K562 (cell line): ENCODE data around the gene SLC29A2. TPM values are rescaled to one million over a fixed set of nuclear protein-coding genes. Genes with fewer than 3 reads are reported as not detected.

Source experiments
- ATAC-seq: fragments of 200-7000 bp; cut with Tn5 transposase; 3 replicates; pipeline ENCODE4 v1.9.1; 2020; ENCODE audit warnings: moderate library complexity
- BruUV-seq: library from RNA; stranded (reverse); fragments of 400-500 nt; replicated peaks from 2 replicates; lab custom pipeline; 2021; lab: Mats Ljungman, UMichigan
- CTCF ChIA-PET: fragments of 300-600 bp; formaldehyde crosslinking; extraction: SDS; loops from one replicate; lab custom pipeline; 2021; ENCODE audit warnings: low intra/inter-chr PET ratio; lab: Yijun Ruan, JAX
- POLR2A ChIA-PET: fragments of 300-600, 350-650 bp; sonication (Branson Sonifier 250); formaldehyde crosslinking; extraction: SDS; loops from one replicate; lab custom pipeline; 2021; ENCODE audit warnings: antibody characterized with exemption, inconsistent platforms; lab: Yijun Ruan, JAX
- DNase-seq, 4 experiments: peaks; one replicate each; pipeline versions ENCODE4 v3.0.0 to v3.0.0-alpha.2; 2011 to 2018; ENCODE audit warnings: low spot score in 3 of 4, mixed read lengths in 3 of 4; ENCODE audit errors: extremely low read depth in 1 of 4
- FAIRE-seq: peaks from 2 replicates; lab custom pipeline; 2011; peaks lifted over from hg19 to GRCh38; lab: Jason Lieb, UNC
- H2AFZ ChIP-seq: 2 replicates; pipeline ENCODE4 v1.6.0; 2011; ENCODE audit warnings: low read depth, low read length, control low read depth, inconsistent platforms
- H3K27ac ChIP-seq: fragments of 200-600 bp; 3 replicates; pipeline ENCODE4 v1.8.0; 2011; ENCODE audit warnings: low read depth, mild to moderate bottlenecking, control low read depth, inconsistent platforms, low read length, moderate library complexity, mixed read lengths; ENCODE audit errors: extremely low read depth
- H3K27me3 ChIP-seq, 2 experiments: fragments of 300-600 bp in 1 of 2; 2 replicates in 1 of 2; 3 replicates in 1 of 2; pipeline versions ENCODE4 v1.6.0 to v1.8.0; 2011; ENCODE audit warnings: inconsistent platforms in 2 of 2, low read length in 2 of 2, mild to moderate bottlenecking in 1 of 2, mixed read lengths in 1 of 2, moderate library complexity in 1 of 2; ENCODE audit not compliant: control insufficient read depth in 2 of 2, insufficient read depth in 2 of 2
- H3K36me3 ChIP-seq: fragments of 300-600 bp; 3 replicates; pipeline ENCODE4 v1.8.0; 2011; ENCODE audit warnings: mild to moderate bottlenecking, low read length, inconsistent platforms; ENCODE audit not compliant: control insufficient read depth, insufficient read depth
- H3K4me1 ChIP-seq, 2 experiments: fragments of 200-600 bp in 1 of 2; replicated peaks in 1 of 2; 2 replicates in 1 of 2; 3 replicates in 1 of 2; pipeline versions ENCODE4 v1.5.1 to v1.8.0; 2011; ENCODE audit warnings: inconsistent platforms in 2 of 2, low read length in 2 of 2, mild to moderate bottlenecking in 1 of 2, mixed read lengths in 1 of 2, moderate library complexity in 1 of 2; ENCODE audit not compliant: control insufficient read depth in 2 of 2, insufficient read depth in 2 of 2
- H3K4me2 ChIP-seq: 2 replicates; pipeline ENCODE4 v1.6.1; 2011; ENCODE audit warnings: low read length, control low read depth, inconsistent platforms, mixed read lengths; ENCODE audit not compliant: insufficient read depth
- H3K4me3 ChIP-seq: fragments of 200-600 bp; sonication (generic), shearing (Covaris generic); 2 replicates; pipeline ENCODE4 v1.5.1; 2016; ENCODE audit warnings: control low read depth, inconsistent platforms
- H3K79me2 ChIP-seq: fragments of 200-600 bp; 3 replicates; pipeline ENCODE4 v1.8.0; 2011; ENCODE audit warnings: low read length, inconsistent platforms; ENCODE audit not compliant: control insufficient read depth, insufficient read depth
- H3K9ac ChIP-seq, 2 experiments: 2 replicates each; pipeline versions ENCODE4 v1.6.0 to v1.6.1; 2011; ENCODE audit warnings: low read depth in 2 of 2, low read length in 2 of 2, control low read depth in 1 of 2, inconsistent platforms in 1 of 2, mild to moderate bottlenecking in 1 of 2, mixed read lengths in 1 of 2; ENCODE audit not compliant: insufficient read depth in 1 of 2
- H3K9me1 ChIP-seq: one replicate; pipeline ENCODE4 v1.6.0; 2011; ENCODE audit warnings: inconsistent platforms, mild to moderate bottlenecking, low read length, moderate library complexity; ENCODE audit not compliant: control insufficient read depth, insufficient read depth
- H3K9me3 ChIP-seq: replicated peaks from 2 replicates; pipeline ENCODE4 v1.5.1; 2011; ENCODE audit warnings: low read depth, low read length, inconsistent platforms; ENCODE audit not compliant: control insufficient read depth, insufficient read depth
- H4K20me1 ChIP-seq: replicated peaks from 2 replicates; pipeline ENCODE4 v1.6.1; 2011; ENCODE audit warnings: low read length, inconsistent platforms, mixed read lengths; ENCODE audit not compliant: control insufficient read depth, insufficient read depth
- CREB5 ChIP-seq: fragments of 250-450 bp; sonication (Bioruptor Pico); IDR thresholded peaks from 2 replicates; pipeline ENCODE4 v1.5.0; 2020; ENCODE audit warnings: mild to moderate bottlenecking
- CXXC5 ChIP-seq: fragments of 250-450 bp; sonication (Bioruptor Pico); IDR thresholded peaks from 2 replicates; pipeline ENCODE4 v1.8.0; 2022; ENCODE audit warnings: inconsistent platforms, mild to moderate bottlenecking, moderate library complexity
- JUN ChIP-seq, 2 experiments: sonication (generic) in 1 of 2; formaldehyde crosslinking in 1 of 2; IDR thresholded peaks; 2 replicates each; pipeline versions ENCODE4 v1.6.1 to v1.8.0; 2012 to 2022; ENCODE audit warnings: borderline replicate concordance in 2 of 2, mild to moderate bottlenecking in 2 of 2, improper control_type of control experiment in 1 of 2, low read depth in 1 of 2, low read length in 1 of 2, missing genetic modification reagents in 1 of 2
- JUNB ChIP-seq: fragments of 450-650 bp; formaldehyde crosslinking; conservative IDR thresholded peaks from 2 replicates; pipeline ENCODE4 v1.4.0; 2020; ENCODE audit warnings: mild to moderate bottlenecking
- MAFF ChIP-seq: IDR thresholded peaks from 2 replicates; pipeline ENCODE4 v1.6.1; 2012; ENCODE audit warnings: low read length, improper control_type of control experiment
- NEUROD1 ChIP-seq: fragments of 150-350 bp; IDR thresholded peaks from 2 replicates; pipeline ENCODE4 v1.6.1; 2014; ENCODE audit warnings: borderline replicate concordance, low read length, low read depth; ENCODE audit not compliant: partially characterized antibody
- NUFIP1 ChIP-seq: fragments of 450-650 bp; IDR thresholded peaks from 2 replicates; pipeline ENCODE4 v1.6.1; 2018; ENCODE audit not compliant: partially characterized antibody
- SP1 ChIP-seq: sonication (generic); formaldehyde crosslinking; IDR thresholded peaks from 2 replicates; pipeline ENCODE4 v1.8.1; 2022; ENCODE audit warnings: mild to moderate bottlenecking, missing genetic modification reagents
- TEAD4 ChIP-seq, 2 experiments: sonication (generic) in 1 of 2; formaldehyde crosslinking in 1 of 2; IDR thresholded peaks; 2 replicates each; pipeline versions ENCODE4 v1.6.1 to v1.8.0; 2012 to 2022; ENCODE audit warnings: borderline replicate concordance in 1 of 2, inconsistent platforms in 1 of 2, low read length in 1 of 2, mild to moderate bottlenecking in 1 of 2, missing genetic modification reagents in 1 of 2
- ZBTB11 ChIP-seq, 3 experiments: fragments of 200-800 bp in 1 of 3; fragments of 250-450 bp in 1 of 3; fragments of 450-650 bp in 1 of 3; sonication (Bioruptor Pico) in 1 of 3; sonication (Bioruptor generic) in 1 of 3; formaldehyde crosslinking in 1 of 3; IDR thresholded peaks; 2 replicates each; pipeline versions ENCODE4 v1.6.1 to v1.8.0; 2016 to 2022; ENCODE audit warnings: mild to moderate bottlenecking in 2 of 3, missing genetic modification characterization in 2 of 3, missing compliant biosample characterization in 1 of 3, moderate library complexity in 1 of 3
- ZFP36 ChIP-seq: fragments of 150-350 bp; IDR thresholded peaks from 2 replicates; pipeline ENCODE4 v1.6.1; 2018; ENCODE audit warnings: low read length, low read depth; ENCODE audit not compliant: partially characterized antibody
- ZNF134 ChIP-seq: fragments of 250-450 bp; sonication (Bioruptor Pico); conservative IDR thresholded peaks from 2 replicates; pipeline ENCODE4 v1.4.0; 2020
- ZNF41 ChIP-seq: fragments of 250-450 bp; sonication (Bioruptor Pico); conservative IDR thresholded peaks from 2 replicates; pipeline ENCODE4 v1.4.0; 2020; ENCODE audit warnings: mild to moderate bottlenecking
- ZNF431 ChIP-seq: sonication (generic); formaldehyde crosslinking; IDR thresholded peaks from 2 replicates; pipeline ENCODE4 v1.8.0; 2022; ENCODE audit warnings: mild to moderate bottlenecking, missing genetic modification reagents
- WGBS: fragments of 100-300 bp; shearing (Covaris generic); methylation state at CpG from one replicate; pipeline ENCODE4 v1.1.6; 2016; ENCODE audit warnings: low coverage, mixed read lengths; ENCODE audit not compliant: insufficient coverage; ENCODE audit errors: missing lambda C conversion rate; 5-methylcytosine and 5-hydroxymethylcytosine counted together
- in situ Hi-C: fragments of 300-500 bp; cut with MboI; formaldehyde crosslinking; loops from 4 replicates; pipeline ENCODE4 v1.15.0; 2018; ENCODE audit warnings: inconsistent platforms, mixed read lengths
- intact Hi-C: fragments of 100-400 bp; cut with micrococcal nuclease; formaldehyde crosslinking; loops from 2 replicates; pipeline ENCODE4 v1.14.2; 2022
- polyA plus RNA-seq, 8 experiments: library from polyadenylated mRNA; depleted of rRNA in 4 of 8; stranded (reverse) in 5 of 8; unstranded in 3 of 8; fragments of >200 nt; fragmentation: Nextera tagmentation in 2 of 8; fragmentation: Illumina TruSeq in 1 of 8; extraction: Ambion mirVana in 2 of 8; extraction: Trizol in 1 of 8; gene quantifications; 2 replicates each; pipeline versions ENCODE4 v1.2.1 to v1.2.3, GENCODE V29; 2011 to 2014; ENCODE audit warnings: inconsistent platforms in 1 of 8, missing spikeins in 1 of 8
- total RNA-seq, 7 experiments: library from RNA; depleted of rRNA in 6 of 7; stranded (reverse); fragments of >200 nt in 6 of 7; fragmentation: Illumina TruSeq in 2 of 7; extraction: Trizol in 2 of 7; gene quantifications; 2 replicates each; pipeline versions ENCODE4 v1.2.1 to v1.2.3, GENCODE V29; 2011 to 2021; ENCODE audit warnings: low replicate concordance in 1 of 7

SLC29A2 gene
- total and polyA plus RNA-seq, 9 of the 15 experiments (the other 6 are each of a cell fraction or from before 2014, with no cell fraction given) = 2.4 to 48.6 (median 14.2) TPM

- in situ Hi-C loops (loop anchor here (5.0 kb wide), 2 partner anchors 274 to 424 kb away; no protein-coding TSS in a partner anchor), intact Hi-C loops (loop anchor here (1.0 kb wide), 4 partner anchors 22 to 426 kb away; no protein-coding TSS in a partner anchor)
- ATAC-seq (peak; percentile 93), FAIRE-seq (peak; percentile 92), DNase-seq (peak; percentile 90 to 93 (median 92))
- H3K36me3 ChIP-seq = no peaks in the 10 kb centered on the region
- no peak overlapping the region for H3K27ac ChIP-seq
- H3K9me3 ChIP-seq = no peaks in the 10 kb centered on the region
- no TSS peak for BruUV-seq
- H3K4me1 ChIP-seq = peaks cover 7 to 9% of the 10 kb centered on the region in 2 experiments; a peak in 2 of 5 replicates
- H3K79me2 ChIP-seq = no peaks in the 10 kb centered on the region
- H3K27me3 ChIP-seq = peaks cover 55 to 70% of the 10 kb centered on the region in 2 experiments
- peak overlapping the region; percentile 39 for H3K4me2 ChIP-seq
- no peak overlapping the region for H3K9ac ChIP-seq
- POLR2A ChIA-PET = interaction anchor here (0.6 kb wide), 1 partner anchor 234 kb away, joined by 3 read pairs; no protein-coding TSS in a partner anchor
- H3K9me1 ChIP-seq = no peaks in the 10 kb centered on the region
- CTCF ChIA-PET = interaction anchor here (0.6 to 4.6 kb wide), 23 partner anchors 10 to 567 kb away, joined by 3 to 139 read pairs (median 5); partner anchors contain the start of genes DPP3, MRPL11, PELI3 and RBM4B
- H2AFZ ChIP-seq = no peak overlapping the region
- 1% methylated on average over 33 of the region's 63 CpGs for WGBS
- H4K20me1 ChIP-seq = peaks cover 16% of the 10 kb centered on the region
- H3K4me3 ChIP-seq = no peak overlapping the region
- TF ChIP-seq CREB5 (CRISPR knock-in tag) (no peak), MAFF (no peak), ZNF41 (no peak), JUN (IDR thresholded peaks at IDR 0.05; ENCODE audit: borderline replicate concordance, low read depth, low read length) (0 out of 2 replicates have a peak, but pooled peaks have one; percentile 29), JUN (CRISPR knock-in tag; IDR thresholded peaks at IDR 0.05; ENCODE audit: borderline replicate concordance) (no peak), ZNF134 (CRISPR knock-in tag) (no peak), NEUROD1 (no peak), ZBTB11 (CRISPR knock-in tag; IDR thresholded peaks at IDR 0.05) (peak in 1 of 3 experiments; percentile 31; a peak in 1 of 6 replicates), JUNB (CRISPR knock-in tag) (no peak), SP1 (peak; percentile 75), ZFP36 (peak; percentile 60), ZNF431 (no peak), CXXC5 (CRISPR knock-in tag) (peak; percentile 50; the same call in 1 of the 2 replicates), NUFIP1 (no peak), TEAD4 (IDR thresholded peaks at IDR 0.05; ENCODE audit: low read length) (peak; percentile 27), TEAD4 (CRISPR knock-in tag; IDR thresholded peaks at IDR 0.05; ENCODE audit: borderline replicate concordance) (no peak)
Measured at GRCh38 chr11:66408488-66409214, 37.1 kb upstream of the SLC29A2 start.
